ENCODE data around the gene ISG15.
"Not testable (repeated sequence)": the region's sequence is repeated elsewhere in the genome, so short reads cannot be mapped to it uniquely, and the experiment has no call there.

The ISG15 gene

GRCh38 chr1:1047963-1048362 lies 34.7 kb downstream of the ISG15 start:
- no peak for DNase-seq

GRCh38 chr1:1048765-1049164 lies 35.5 kb downstream of the ISG15 start:
- DNase-seq, result no peak

DNA sequence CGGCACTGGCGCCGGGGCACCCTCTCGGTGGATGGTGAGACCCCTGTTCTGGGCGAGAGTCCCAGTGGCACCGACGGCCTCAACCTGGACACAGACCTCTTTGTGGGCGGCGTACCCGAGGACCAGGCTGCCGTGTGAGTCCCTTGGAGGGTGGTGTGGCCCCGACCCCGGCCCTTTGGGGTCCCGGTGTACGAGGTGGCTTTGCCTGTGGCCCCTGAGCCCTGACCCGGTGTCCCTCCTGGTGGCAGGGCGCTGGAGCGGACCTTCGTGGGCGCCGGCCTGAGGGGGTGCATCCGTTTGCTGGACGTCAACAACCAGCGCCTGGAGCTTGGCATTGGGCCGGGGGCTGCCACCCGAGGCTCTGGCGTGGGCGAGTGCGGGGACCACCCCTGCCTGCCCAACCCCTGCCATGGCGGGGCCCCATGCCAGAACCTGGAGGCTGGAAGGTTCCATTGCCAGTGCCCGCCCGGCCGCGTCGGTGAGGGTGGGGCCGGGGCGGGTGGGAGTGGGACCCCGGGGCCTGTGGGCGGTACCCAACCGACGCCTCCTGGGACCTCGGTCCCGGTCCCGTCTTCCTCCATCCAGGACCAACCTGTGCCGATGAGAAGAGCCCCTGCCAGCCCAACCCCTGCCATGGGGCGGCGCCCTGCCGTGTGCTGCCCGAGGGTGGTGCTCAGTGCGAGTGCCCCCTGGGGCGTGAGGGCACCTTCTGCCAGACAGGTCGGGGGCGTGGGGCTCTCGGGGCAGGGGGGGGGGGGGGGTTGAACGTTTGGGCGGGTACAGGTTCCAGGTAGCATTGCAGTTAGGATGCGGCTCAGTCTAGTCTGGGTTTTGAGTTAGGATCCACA lies 36.2 kb downstream of the ISG15 start:
- no peak for DNase-seq

DNA sequence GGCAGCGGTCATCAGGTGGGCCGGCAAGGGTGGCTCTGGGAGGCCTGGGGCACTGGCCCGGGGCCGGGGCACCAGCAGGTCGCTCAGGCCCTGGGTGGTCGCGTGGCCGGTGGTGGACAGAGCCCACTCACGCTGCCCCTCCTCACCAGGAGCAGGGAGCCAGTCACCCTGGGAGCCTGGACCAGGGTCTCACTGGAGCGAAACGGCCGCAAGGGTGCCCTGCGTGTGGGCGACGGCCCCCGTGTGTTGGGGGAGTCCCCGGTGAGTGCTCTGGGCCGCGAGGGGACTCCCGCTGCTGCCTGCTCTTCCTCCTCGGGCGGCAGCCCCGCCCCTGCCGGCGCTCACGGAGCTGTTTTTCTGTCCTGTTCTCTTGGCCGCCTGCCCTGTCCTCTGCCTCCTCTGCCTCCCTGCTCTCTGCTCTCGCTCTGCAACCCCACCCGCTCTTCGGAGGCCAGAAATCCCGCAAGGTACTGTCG lies 37.3 kb downstream of the ISG15 start:
- DNase-seq, result no peak

- DNase-seq, result no peak
These were observed 38.0 kb downstream of the ISG15 start for GRCh38 chr1:1051127-1051810.

DNA sequence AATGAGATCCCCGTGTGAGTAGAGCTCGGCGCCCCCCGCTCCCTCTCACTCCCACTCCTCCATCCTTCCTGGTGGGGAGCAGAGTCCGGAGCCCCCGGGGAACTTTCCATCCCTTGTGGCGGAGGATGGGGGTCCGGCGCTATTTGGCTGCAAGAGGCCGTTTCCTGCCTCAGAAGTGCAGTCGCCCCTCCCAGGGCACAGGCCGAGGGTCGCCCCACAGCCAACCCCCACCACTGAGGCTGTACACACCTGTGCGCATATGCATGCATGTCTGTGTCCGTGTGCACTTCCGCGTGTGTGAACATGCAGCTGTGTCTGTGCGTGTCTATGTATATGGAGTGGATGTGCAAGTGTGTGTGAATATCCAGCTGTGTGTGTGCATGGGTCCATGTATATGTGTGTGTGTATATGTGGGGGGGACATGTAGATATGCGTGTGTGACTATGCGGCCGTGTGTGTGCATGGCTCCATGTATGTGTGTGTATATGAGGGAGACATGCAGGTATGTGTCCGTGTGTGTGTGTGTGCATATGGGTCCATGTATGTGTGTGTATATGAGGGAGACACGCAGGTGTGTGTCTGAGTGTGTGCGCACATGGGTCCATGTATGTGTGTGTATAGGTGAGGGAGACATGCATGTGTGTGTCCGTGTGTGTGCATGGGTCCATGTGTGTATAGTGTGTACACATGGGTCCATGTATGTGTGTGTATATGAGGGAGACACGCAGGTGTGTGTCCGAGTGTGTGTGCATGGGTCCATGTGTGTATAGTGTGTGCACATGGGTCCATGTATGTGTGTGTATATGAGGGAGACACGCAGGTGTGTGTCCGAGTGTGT lies 38.9 kb downstream of the ISG15 start:
- no peak for DNase-seq

DNA sequence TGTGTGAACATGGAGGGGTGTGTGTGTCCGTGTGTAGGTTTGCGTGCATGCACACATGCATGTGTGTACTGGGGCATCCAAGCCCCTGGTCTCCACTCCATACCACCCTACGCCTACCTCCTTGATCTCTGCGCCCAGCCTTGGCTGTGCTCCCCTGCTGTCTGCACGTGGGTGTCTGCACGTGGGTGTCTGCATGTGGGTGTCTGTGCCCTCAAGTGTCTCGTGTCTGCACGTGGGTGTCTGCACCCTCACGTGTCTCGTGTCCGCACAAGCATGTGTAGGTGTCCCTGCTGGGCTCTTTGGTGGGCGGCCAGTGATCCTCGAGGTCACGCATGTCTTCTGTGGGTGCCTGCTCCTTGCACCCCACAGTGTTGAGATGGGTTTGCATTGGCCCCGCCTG lies 39.7 kb downstream of the ISG15 start:
- no peak for DNase-seq

- DNase-seq, result no peak
These were observed 40.4 kb downstream of the ISG15 start for GRCh38 chr1:1053682-1054081.

- DNase-seq, result no peak
These were observed 40.9 kb downstream of the ISG15 start for GRCh38 chr1:1054099-1054700.

GRCh38 chr1:1054971-1055370 lies 41.7 kb downstream of the ISG15 start:
- DNase-seq, result no peak

- no peak for DNase-seq
These were observed 42.8 kb downstream of the ISG15 start for GRCh38 chr1:1055841-1056736.

- DNase-seq, result not testable (repeated sequence)
These were observed 44.4 kb downstream of the ISG15 start for GRCh38 chr1:1057769-1058087.

DNA sequence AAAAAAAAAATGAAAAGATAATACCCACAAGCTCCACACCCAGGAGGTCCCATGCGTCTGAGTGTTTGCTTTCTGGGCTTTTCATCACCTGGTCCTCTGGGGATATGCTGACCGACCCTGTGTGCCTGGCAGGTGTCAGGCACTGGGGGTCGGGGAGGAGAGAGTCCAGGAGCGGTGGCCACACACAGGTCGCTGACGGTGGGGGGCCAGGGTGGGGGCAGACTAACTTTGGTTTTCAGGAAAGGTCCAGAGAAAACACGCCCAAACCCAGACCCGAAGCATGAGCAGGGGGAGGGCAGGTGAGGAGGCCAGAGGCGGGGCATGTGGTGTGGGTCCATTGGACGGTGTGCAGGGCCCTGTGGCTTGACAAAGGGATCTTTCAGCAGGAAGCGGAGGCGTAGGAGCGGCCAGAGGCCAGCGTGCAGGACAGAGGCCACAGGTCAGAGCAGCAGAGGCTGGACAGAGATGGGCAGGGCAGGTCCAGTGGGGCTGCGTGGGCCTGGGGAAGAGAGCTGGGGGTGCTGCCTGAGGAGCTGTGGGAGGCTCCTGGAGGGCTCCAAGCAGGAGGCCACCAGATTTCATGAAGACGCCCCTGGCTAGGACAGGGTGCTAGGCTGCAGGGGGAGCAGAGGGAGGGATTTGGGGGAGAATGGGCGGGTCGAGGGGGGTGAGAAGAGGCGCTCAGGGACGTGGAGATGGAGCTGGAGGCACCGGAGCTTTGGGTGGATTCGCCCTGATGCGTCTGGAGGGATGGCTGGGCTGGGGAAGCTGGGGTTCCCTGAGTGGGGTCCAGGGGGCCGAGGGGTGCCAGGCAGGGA lies 45.0 kb downstream of the ISG15 start:
- no peak for DNase-seq

- DNase-seq, result no peak
These were observed 45.7 kb downstream of the ISG15 start for GRCh38 chr1:1058921-1059493.

- peak; percentile 8 for DNase-seq
These were observed 46.4 kb downstream of the ISG15 start for GRCh38 chr1:1059494-1060280.

DNA sequence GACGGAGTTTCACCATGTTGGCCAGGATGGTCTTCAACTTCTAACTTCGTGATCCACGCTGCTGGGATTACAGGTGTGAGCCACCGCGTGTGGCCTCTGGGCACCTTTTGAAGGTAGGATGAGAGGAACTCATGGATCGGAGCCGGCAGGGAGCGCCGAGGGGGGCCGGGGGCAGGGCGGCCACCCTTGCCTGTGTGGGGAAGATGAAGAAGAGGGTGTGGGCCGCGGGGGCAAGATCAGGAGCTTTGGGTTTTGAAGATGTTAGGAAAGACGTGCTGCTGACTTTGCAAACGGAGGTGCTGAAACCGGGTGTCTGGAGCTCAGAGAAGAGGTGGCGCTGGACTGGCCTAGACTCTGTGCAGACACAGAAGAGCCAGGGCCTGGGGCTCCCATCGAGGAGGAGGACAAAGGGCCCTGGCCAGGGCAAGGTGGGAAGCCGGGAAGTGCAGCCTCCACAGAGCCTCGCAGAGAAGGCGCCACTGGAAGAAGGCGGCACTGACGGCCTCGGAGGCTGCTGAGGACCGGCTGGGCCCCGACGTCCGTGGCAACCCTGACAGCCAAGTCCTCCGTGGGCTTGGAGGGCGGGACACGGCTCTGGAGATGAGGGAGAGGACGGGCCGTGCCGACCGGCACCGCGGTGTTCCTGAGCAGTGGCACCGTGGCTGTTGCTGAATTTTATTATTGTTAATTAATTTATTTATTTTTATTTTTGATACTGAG lies 47.1 kb downstream of the ISG15 start:
- no peak for DNase-seq

- DNase-seq, result no peak
These were observed 48.5 kb downstream of the ISG15 start for GRCh38 chr1:1061682-1062345.

DNA sequence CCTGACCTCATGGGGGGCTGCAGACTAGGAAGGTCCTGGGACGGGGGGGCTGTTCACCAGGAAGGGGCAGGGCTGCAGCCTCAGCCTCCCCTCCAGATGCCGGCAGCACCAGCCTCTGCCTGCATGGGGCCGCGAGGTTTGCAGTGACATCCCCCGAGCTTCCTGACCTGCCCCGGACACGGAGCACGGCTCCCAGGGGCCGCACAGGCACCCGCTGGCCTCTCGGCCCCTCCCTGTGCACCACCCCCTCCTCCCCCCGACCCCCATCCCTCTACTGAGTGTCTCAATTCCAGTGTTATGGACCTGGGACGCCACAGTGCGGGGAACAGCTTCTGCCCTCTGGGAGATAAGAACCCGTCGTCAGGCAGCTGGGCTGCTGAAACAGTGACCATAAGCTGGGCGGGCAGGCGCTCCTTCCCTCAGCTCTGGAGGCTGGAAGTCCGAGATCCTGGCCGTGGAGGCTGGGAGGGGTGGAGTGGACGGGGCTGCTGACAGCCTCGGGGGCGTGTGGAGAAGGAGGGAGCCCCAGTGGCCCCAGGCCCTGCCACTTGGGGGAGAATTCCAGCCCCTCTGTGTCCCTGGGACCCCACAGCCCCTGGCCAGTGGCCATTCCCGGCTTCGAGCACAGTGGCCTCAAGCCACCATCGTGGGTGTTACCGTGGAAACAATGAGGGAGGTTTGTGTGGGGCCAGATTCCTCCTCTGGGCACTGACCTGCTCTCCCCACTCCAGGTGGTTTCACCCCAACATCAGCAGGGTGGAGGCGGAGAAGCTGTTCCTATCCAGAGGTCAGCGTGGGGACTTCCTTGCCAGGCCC lies 49.3 kb downstream of the ISG15 start:
- no peak for DNase-seq
